GM12878 (cell line): Measurements from ENCODE around the gene PLA2G15. TPM values are rescaled to one million over a fixed set of nuclear protein-coding genes. Genes with fewer than 3 reads are reported as not detected.

Experiments
- CBFB ChIP-seq: IDR thresholded peaks from 2 replicates; pipeline ENCODE4 v1.6.1; 2016; ENCODE audit warnings: antibody characterized with exemption, low read depth
- CBX5 ChIP-seq: sonication (generic); IDR thresholded peaks from 2 replicates; pipeline ENCODE4 v1.6.1; 2016; ENCODE audit warnings: low read depth, moderate library complexity, mild to moderate bottlenecking, inconsistent platforms
- DPF2 ChIP-seq: fragments of 450-650 bp; IDR thresholded peaks from 2 replicates; pipeline ENCODE4 v1.6.1; 2017; ENCODE audit warnings: mild to moderate bottlenecking
- ESRRA ChIP-seq: IDR thresholded peaks from 2 replicates; pipeline ENCODE4 v1.6.1; 2012; ENCODE audit warnings: mild to moderate bottlenecking, low read length, improper control_type of control experiment
- EZH2 ChIP-seq: IDR thresholded peaks from 2 replicates; pipeline ENCODE4 v1.6.1; 2012; ENCODE audit warnings: low read depth, mild to moderate bottlenecking, control low read depth, inconsistent platforms, low read length, borderline replicate concordance; ENCODE audit not compliant: control insufficient read depth
- IKZF2 ChIP-seq, 2 experiments: fragments of 450-650 bp; IDR thresholded peaks; 2 replicates each; pipeline ENCODE4 v1.6.1; 2017; ENCODE audit warnings: mild to moderate bottlenecking in 2 of 2, moderate library complexity in 2 of 2
- KDM1A ChIP-seq: fragments of 200-600 bp; sonication (generic); IDR thresholded peaks from 2 replicates; pipeline ENCODE4 v1.6.1; 2016; ENCODE audit warnings: borderline replicate concordance
- MEF2A ChIP-seq: IDR thresholded peaks from 2 replicates; pipeline ENCODE4 v1.6.1; 2011; ENCODE audit warnings: low read depth, mild to moderate bottlenecking, low read length, moderate library complexity; ENCODE audit not compliant: insufficient read depth
- RAD21 ChIP-seq: IDR thresholded peaks from 2 replicates; pipeline ENCODE4 v1.6.1; 2011; ENCODE audit warnings: mild to moderate bottlenecking, low read depth, low read length, moderate library complexity; ENCODE audit not compliant: insufficient read depth
- RFX5 ChIP-seq: IDR thresholded peaks from 2 replicates; pipeline ENCODE4 v1.6.1; 2011; ENCODE audit warnings: low read depth, low read length, improper control_type of control experiment
- SIN3A ChIP-seq: IDR thresholded peaks from 2 replicates; pipeline ENCODE4 v1.6.1; 2012; ENCODE audit warnings: low read depth, low read length, improper control_type of control experiment
- SMAD5 ChIP-seq: IDR thresholded peaks from 2 replicates; pipeline ENCODE4 v1.6.1; 2016; ENCODE audit warnings: antibody characterized with exemption, low read depth
- SPI1 ChIP-seq: IDR thresholded peaks from 2 replicates; pipeline ENCODE4 v1.6.1; 2011; ENCODE audit warnings: low read depth, mild to moderate bottlenecking, low read length, moderate library complexity, borderline replicate concordance; ENCODE audit not compliant: insufficient read depth
- TBL1XR1 ChIP-seq: IDR thresholded peaks from 2 replicates; pipeline ENCODE4 v1.6.1; 2012; ENCODE audit warnings: low read depth, low read length, improper control_type of control experiment
- TCF12 ChIP-seq: IDR thresholded peaks from 2 replicates; pipeline ENCODE4 v1.6.1; 2011; ENCODE audit warnings: low read depth, mild to moderate bottlenecking, low read length
- polyA plus RNA-seq, 11 experiments: library from polyadenylated mRNA; depleted of rRNA in 4 of 11; unstranded in 6 of 11; stranded (reverse) in 5 of 11; fragments of >200 nt; fragmentation: Nextera tagmentation in 4 of 11; fragmentation: Illumina TruSeq in 1 of 11; extraction: Ambion mirVana in 4 of 11; extraction: Trizol in 1 of 11; gene quantifications; 1 replicate in 1 of 11; 2 replicates in 10 of 11; pipeline versions ENCODE4 v1.2.1 to v1.2.3, GENCODE V29; 2011 to 2016; ENCODE audit warnings: inconsistent platforms in 2 of 11, missing spikeins in 2 of 11, low read depth in 1 of 11
- total RNA-seq, 4 experiments: library from RNA; depleted of rRNA in 3 of 4; stranded (reverse); fragments of >200 nt in 3 of 4; fragmentation: Illumina TruSeq in 1 of 4; extraction: Trizol in 1 of 4; gene quantifications; 2 replicates each; pipeline versions ENCODE4 v1.2.1 to v1.2.3, GENCODE V29; 2013 to 2021
- TF ChIP-seq, protein P1 (sequence below): IDR thresholded peaks from 2 replicates; pipeline ENCODE4 v1.6.1; 2012; ENCODE audit warnings: low read length, inconsistent platforms
- TF ChIP-seq, protein P2 (sequence below): IDR thresholded peaks from 2 replicates; pipeline ENCODE4 v1.6.1; 2011; ENCODE audit warnings: borderline replicate concordance, low read depth, mild to moderate bottlenecking, moderate library complexity, mixed read lengths, low read length; ENCODE audit not compliant: insufficient read depth; ENCODE audit errors: extremely low read length
- TF ChIP-seq, protein P3 (sequence below): fragments of 150-350 bp; IDR thresholded peaks from 2 replicates; pipeline ENCODE4 v1.6.1; 2014; ENCODE audit warnings: mild to moderate bottlenecking, low read depth, low read length
- TF ChIP-seq, protein P4 (sequence below): IDR thresholded peaks from 2 replicates; pipeline ENCODE4 v1.6.1; 2012; ENCODE audit warnings: mild to moderate bottlenecking, low read depth, low read length
- TF ChIP-seq, protein P5 (sequence below): fragments of 450-650 bp; IDR thresholded peaks from 2 replicates; pipeline ENCODE4 v1.6.1; 2017; ENCODE audit warnings: antibody characterized with exemption, mild to moderate bottlenecking, moderate library complexity

PLA2G15 gene
- total and polyA plus RNA-seq, 10 of the 15 experiments (the other 5 are each of a cell fraction or from before 2014, with no cell fraction given) = 0.31 to 9.4 (median 6.8) TPM

DNA sequence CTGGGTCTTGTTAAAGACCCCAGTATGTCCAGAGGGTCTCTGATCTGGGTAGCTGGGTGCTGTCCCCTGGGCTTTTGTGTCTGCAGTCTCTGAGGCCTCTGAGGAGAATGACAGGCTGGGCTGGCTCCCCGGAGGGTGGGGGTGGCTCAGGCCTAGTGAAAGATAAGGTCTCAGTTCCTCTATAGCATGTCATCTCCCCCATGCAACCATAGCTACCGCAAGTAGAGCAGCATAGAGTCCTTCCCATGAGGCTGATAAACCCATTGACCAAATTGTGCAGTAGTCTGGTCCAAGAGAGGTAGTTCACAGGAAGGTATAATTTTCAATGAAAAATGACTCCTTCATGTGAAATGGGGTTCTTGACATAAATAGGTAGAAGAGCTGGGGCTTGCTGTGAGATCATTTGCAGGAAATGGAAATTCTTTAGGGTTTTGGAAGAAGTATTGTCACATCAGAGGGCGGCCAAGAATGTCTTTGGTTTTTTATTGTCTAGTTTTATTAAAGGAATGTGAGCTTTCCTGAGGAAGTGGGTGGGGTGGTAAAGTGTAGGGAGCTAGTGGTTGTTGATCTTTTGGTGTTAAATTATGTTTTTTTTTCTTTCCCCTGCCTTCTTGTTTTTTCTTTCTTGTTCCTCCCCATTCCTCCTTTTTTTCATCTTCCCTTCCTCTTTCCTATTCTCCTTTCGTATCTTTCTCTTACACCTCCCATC, 44.6 kb downstream of the PLA2G15 start (continued):
- TF ChIP-seq, protein P1, sequence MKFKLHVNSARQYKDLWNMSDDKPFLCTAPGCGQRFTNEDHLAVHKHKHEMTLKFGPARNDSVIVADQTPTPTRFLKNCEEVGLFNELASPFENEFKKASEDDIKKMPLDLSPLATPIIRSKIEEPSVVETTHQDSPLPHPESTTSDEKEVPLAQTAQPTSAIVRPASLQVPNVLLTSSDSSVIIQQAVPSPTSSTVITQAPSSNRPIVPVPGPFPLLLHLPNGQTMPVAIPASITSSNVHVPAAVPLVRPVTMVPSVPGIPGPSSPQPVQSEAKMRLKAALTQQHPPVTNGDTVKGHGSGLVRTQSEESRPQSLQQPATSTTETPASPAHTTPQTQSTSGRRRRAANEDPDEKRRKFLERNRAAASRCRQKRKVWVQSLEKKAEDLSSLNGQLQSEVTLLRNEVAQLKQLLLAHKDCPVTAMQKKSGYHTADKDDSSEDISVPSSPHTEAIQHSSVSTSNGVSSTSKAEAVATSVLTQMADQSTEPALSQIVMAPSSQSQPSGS = no peak
- TF ChIP-seq ESRRA = no peak
- no peak for TF ChIP-seq RFX5
- TF ChIP-seq DPF2 = peak; percentile 68
- peak; percentile 40; the same call in 1 of the 2 replicates for TF ChIP-seq CBFB
- no peak for TF ChIP-seq KDM1A
- TF ChIP-seq, protein P2, sequence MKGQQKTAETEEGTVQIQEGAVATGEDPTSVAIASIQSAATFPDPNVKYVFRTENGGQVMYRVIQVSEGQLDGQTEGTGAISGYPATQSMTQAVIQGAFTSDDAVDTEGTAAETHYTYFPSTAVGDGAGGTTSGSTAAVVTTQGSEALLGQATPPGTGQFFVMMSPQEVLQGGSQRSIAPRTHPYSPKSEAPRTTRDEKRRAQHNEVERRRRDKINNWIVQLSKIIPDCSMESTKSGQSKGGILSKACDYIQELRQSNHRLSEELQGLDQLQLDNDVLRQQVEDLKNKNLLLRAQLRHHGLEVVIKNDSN = no peak
- TF ChIP-seq RAD21 = no peak
- TF ChIP-seq, protein P3, sequence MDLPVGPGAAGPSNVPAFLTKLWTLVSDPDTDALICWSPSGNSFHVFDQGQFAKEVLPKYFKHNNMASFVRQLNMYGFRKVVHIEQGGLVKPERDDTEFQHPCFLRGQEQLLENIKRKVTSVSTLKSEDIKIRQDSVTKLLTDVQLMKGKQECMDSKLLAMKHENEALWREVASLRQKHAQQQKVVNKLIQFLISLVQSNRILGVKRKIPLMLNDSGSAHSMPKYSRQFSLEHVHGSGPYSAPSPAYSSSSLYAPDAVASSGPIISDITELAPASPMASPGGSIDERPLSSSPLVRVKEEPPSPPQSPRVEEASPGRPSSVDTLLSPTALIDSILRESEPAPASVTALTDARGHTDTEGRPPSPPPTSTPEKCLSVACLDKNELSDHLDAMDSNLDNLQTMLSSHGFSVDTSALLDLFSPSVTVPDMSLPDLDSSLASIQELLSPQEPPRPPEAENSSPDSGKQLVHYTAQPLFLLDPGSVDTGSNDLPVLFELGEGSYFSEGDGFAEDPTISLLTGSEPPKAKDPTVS = no peak
- no peak for TF ChIP-seq TBL1XR1
- TF ChIP-seq SMAD5 = no peak
- TF ChIP-seq MEF2A = no peak
- TF ChIP-seq, protein P4, sequence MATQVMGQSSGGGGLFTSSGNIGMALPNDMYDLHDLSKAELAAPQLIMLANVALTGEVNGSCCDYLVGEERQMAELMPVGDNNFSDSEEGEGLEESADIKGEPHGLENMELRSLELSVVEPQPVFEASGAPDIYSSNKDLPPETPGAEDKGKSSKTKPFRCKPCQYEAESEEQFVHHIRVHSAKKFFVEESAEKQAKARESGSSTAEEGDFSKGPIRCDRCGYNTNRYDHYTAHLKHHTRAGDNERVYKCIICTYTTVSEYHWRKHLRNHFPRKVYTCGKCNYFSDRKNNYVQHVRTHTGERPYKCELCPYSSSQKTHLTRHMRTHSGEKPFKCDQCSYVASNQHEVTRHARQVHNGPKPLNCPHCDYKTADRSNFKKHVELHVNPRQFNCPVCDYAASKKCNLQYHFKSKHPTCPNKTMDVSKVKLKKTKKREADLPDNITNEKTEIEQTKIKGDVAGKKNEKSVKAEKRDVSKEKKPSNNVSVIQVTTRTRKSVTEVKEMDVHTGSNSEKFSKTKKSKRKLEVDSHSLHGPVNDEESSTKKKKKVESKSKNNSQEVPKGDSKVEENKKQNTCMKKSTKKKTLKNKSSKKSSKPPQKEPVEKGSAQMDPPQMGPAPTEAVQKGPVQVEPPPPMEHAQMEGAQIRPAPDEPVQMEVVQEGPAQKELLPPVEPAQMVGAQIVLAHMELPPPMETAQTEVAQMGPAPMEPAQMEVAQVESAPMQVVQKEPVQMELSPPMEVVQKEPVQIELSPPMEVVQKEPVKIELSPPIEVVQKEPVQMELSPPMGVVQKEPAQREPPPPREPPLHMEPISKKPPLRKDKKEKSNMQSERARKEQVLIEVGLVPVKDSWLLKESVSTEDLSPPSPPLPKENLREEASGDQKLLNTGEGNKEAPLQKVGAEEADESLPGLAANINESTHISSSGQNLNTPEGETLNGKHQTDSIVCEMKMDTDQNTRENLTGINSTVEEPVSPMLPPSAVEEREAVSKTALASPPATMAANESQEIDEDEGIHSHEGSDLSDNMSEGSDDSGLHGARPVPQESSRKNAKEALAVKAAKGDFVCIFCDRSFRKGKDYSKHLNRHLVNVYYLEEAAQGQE = no peak
- TF ChIP-seq SIN3A = no peak
- TF ChIP-seq CBX5 = no peak
- no peak for TF ChIP-seq TCF12
- TF ChIP-seq IKZF2 (IDR thresholded peaks at IDR 0.05) = no peak; a peak in 1 of 4 replicates
- no peak for TF ChIP-seq EZH2
- TF ChIP-seq, protein P5, sequence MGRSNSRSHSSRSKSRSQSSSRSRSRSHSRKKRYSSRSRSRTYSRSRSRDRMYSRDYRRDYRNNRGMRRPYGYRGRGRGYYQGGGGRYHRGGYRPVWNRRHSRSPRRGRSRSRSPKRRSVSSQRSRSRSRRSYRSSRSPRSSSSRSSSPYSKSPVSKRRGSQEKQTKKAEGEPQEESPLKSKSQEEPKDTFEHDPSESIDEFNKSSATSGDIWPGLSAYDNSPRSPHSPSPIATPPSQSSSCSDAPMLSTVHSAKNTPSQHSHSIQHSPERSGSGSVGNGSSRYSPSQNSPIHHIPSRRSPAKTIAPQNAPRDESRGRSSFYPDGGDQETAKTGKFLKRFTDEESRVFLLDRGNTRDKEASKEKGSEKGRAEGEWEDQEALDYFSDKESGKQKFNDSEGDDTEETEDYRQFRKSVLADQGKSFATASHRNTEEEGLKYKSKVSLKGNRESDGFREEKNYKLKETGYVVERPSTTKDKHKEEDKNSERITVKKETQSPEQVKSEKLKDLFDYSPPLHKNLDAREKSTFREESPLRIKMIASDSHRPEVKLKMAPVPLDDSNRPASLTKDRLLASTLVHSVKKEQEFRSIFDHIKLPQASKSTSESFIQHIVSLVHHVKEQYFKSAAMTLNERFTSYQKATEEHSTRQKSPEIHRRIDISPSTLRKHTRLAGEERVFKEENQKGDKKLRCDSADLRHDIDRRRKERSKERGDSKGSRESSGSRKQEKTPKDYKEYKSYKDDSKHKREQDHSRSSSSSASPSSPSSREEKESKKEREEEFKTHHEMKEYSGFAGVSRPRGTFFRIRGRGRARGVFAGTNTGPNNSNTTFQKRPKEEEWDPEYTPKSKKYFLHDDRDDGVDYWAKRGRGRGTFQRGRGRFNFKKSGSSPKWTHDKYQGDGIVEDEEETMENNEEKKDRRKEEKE = no peak
- TF ChIP-seq SPI1 = peak; percentile 96
